HG02884 (cell line): Measurements from ENCODE around the gene MALL.
A peak's percentile ranks its signal among the peaks of the same experiment; 100 is the strongest.
"Not testable (repeated sequence)": the region's sequence is repeated elsewhere in the genome, so short reads cannot be mapped to it uniquely, and the experiment has no call there.

Experiments
- ATAC-seq: cut with Tn5 transposase; IDR thresholded peaks from one replicate; pipeline ENCODE4 v1.9.1; 2021; ENCODE audit warnings: mild to moderate bottlenecking, moderate library complexity; ENCODE audit not compliant: unreplicated experiment

Gene MALL

DNA sequence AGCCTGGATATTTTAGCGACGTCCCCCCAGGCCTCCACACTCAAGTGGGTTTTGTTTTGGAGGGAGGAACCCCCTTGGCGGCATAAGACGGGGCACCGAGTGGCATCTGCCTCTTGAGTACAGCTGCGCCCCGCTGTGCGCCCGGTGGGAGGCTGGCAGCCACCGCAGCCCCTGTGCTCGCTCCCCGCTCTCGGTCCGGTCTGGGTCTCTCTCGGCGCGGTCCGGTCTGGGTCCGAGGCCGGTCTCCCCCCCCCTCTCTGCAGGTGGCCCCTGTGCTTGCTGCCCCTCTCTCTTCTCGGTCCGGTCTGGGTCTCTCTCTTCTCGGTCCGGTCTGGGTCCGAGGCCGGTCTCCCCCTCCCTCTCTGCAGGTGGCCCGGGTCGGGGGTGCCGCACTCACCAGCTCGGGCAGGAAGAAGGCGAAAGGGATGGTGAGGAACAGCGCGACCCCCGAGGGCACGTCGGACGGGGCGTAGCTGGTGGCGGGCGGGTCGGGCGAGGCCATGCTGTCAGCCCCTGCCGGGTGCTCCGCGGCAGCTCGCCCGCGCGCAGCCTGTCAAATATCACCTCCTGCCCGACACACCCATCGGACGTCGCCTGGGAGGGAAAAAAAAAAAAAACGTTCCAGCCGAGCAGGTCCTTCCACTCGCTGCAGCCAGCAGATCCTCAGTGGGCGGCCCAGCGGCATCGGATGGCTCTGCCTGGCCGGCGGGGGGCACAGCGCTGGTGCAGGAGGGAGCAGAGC lies at the start of gene MALL:
Gene MALL (minus strand): TSS at position 532 of the 742 bp plus-strand sequence. CDS start 30 bp downstream, at position 502.
- ATAC-seq, result no peak

DNA sequence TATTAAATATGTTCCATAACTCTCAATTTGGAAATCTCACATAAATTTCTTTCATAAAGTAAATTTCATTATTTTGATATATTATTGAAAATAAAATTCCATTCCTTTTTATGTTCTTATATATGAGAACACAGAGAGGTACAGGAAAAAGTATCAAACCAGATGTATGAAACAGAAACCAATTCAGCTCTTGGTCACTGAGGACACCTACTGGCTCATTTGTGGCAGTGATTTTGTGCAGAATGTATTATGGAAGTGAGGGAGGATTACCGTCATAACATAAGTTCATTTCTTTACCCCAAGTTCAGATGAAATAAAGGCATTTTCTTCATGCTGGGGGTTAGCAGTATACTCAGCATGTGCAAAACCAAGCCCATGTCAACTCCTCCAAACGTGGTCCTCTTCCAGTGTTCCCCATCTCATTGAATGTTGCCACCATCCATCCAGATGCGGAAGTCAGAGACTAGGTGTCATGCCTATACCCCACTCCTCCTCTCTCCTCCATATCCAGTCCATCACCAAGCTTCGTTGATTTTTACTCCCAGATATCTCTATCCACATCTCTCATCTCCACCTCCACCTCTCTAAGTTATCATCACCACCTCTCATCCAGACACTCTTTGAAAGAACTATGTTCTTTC lies 41.7 kb upstream of the MALL start:
- ATAC-seq, result peak; percentile 81

DNA sequence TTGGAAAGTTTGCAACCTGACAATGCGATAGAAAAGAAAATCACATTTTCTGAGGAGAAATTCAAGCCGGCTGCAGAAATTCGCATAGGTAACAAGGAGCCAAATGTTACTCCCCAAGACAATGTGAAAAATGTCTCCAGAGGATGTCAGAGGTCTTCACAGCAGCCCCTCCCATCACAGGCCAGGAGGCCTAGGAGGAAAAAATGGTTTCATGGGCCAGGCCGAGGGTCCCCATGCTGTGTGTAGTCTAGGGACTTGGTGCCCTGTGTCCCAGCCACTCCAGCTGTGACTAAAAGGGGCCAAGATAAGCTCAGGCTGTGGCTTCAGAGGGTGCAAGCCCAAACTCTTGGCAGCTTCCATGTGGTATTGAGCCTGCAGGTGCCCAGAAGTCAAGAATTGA lies 39.2 kb upstream of the MALL start:
- not testable (repeated sequence) for ATAC-seq

DNA sequence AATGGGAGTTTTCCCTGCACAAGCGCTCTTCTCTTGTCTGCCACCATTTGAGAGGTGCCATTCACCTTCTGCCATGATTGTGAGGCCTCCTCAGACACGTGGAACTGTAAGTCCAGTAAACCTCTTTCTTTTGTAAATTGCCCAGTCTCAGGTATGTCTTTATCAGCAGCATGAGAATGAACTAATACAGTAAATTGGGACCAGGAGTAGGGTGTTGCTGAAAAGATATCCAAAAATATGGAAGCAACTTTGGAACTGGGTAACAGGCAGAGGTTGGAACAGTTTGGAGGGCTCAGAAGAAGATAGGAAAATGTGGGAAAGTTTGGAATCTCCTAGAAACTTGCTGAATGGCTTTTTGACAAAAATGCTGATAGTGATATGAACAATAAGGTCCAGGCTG lies 38.6 kb upstream of the MALL start:
- not testable (repeated sequence) for ATAC-seq

DNA sequence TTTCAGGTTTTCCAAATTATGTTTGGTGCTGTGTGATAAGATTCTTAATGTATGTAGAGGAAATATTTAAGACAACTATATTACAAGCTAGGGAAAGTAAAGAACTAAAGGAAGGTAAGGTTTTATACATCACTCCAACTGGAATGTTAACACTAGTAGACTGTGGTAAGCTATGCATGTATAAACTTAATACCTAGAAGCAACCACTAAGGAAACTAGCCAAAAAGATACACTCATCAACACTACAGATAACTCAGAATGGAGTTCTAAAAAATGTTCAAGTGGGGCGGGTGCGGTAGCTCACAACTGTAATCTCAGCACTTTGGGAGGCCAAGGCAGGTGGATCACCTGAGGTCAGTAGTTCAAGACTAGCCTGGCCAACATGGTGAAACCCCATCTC lies 37.8 kb upstream of the MALL start:
- no peak for ATAC-seq

DNA sequence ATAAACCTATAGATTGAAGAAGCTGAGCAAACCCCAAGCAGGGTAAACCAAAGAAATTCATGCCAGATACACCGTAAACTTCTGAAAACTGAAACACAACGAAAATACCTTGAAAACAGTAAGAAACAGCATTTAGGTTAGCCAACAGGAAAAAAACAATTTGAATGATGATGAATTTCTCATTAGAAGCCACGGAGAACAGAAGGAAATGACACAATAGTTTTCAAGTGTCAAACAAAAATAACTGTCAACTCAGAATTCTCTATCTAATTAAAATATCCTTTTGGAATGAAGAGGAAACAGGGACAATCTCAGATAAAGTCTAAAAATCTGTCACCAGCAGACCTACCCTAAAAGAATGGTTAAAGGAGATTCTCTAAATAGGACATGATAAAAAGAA lies 37.3 kb upstream of the MALL start:
- no peak for ATAC-seq

DNA sequence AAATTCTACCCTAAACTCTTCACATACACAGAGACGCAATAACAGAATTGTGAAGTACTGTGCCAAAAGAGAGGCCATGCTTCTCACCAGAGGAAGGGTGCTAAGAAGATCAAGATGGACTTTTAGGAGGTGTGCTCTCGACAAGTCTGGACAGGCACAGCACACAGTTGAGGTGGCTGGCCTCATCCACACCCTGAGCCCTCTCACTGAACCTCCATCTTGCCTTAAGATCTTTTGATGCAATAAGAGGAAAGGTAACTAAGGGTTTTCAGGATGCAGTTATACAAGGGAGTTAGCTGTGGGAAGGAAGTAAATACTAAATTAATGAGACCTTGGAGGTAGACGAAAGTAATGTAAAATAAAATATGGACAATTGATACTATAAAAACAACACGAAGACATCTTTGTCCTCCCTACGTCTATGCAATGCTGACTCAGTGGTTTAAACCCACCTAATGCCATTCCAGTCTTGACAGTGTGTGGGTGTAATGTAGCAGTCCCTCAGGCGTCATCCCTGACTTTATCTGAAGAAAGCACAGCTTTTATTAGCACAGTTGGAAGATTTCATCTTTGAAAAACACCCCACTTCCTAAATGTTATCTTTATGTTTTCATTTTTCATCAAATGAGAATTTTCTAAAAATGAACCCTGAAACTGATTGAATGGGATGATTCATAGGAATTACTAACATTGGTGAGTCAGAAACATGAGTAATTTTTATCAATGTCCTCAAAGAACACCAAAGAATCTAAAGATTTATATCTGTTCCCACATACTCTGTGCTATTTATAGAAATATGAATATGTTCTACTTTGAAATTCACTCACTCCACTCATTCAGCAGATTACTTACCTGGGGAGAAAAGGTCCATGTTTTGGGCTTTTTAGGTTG lies 34.0 kb upstream of the MALL start:
- no peak for ATAC-seq

DNA sequence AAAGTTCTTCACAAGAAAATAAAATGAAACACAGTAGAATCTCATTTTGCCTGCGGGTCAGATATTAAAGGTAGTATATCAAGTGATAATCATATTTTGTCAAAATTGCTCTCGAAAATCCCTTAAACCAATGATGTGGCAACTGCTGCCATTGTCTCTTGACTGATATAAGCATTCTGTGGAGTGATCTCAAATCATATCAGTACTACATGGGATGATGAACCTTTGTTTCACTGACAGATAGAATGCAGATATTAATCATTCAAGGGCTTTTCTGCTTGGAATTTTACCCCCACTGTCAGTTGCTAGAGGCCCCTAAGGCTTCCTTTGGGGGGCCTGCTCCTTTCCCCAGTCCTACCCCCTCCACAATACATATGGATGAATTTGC lies 31.3 kb upstream of the MALL start:
- ATAC-seq, result no peak

DNA sequence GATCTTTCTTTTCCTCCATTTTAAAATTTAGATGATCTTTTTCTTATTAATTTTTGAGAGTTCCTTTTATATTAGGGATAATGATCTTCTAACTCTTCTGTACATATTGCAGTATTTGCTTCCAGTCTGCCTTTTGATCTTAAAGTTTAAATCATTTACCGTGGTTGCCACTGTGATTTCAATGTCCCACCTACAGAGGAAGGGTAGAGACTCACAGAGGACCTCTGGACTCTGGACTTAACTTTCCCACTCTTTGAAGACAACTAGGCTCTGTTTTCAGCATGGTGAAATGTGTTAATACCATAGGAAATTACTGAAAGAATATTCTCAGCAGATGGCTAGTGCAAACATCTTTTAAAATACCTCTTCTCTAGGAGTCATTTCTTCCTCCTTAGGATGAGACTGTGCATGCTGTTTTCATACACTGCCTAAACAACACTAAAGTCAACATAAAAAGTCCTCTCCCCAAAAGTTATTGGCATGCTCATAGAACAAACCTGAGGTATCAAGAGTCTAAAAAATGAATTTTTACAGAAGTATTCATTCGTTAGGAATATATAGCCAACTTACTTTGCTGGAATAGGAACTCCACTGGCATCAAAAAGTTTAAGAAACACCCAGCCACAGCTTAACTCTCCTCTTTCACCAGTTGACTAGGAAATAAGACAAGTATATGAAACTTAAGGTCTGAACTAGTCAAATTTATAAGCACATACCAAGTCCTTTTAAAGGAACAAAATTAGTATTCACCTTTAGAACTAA lies 30.7 kb upstream of the MALL start:
- ATAC-seq, result no peak

DNA sequence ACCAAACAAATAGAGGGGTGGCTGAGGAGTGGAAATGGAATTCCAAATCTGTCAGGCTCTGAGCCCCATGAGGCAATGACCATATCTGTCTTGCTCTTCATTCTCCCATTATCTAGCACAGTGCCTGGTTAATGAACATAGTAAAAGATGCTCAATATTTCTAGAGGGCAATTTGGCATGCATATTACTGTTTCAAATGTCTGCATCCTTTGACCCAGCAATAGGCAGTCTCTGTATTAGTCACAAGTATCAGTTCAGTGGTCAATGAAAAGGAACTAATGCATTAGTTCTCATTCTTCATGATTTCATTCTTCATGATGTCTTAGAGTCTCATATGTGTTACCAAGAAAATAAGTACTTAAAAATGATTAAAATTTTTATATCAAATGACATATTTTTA lies 28.4 kb upstream of the MALL start:
- no peak for ATAC-seq

DNA sequence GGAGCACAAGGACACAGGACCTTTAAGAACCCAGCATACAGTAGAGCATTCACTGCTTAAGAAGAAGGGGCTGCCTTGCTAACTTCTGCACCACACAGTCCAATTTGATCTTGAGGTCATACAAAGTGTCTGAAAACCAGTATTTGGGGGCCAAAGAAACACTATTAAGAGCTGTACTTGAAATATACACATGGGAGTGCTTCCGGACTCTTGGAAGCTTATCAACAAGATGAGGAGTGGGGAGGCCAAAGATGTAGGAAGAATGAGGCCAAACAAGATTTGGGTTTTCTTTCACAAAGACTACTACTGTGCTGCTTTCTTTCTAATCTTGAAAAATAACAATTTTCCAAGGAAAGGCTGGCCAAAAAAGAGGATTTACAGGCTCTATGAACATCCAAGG lies 24.8 kb upstream of the MALL start:
- ATAC-seq, result no peak

DNA sequence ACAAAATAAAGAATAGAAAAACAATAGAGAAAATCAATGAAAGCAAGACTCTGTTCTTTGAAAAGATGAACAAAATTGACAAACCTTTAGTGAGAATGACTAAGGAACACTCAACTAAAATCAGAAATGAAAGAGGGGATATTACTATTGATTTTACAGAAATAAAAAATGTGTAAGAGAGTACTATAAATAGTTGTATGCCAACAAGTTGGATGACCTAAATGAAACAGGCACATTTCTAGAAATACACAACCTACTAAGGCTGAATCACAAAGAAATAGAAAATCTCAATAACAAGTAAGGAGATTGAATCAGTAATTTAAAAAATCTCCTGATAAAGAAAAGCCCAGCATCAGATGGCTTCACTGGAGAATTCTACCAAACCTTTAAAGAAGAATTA lies 18.4 kb upstream of the MALL start:
- no peak for ATAC-seq

DNA sequence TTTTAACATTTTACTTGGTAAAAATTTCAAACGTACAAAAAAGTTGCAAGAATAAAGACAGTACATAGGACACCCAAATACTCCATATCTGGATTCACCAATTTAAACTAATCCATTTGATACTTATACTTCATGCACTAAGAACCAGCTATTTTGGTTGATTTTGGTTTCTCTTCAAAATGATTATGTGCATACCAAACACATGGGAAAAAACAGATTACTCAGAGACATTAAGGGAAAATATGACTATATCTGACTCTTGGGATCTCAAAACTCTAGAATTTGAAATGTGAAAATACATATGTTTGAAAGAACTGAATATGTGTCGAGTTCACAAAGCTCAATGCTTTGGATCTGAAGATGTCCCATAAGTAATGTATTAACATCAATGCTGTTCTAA lies 15.5 kb upstream of the MALL start:
- no peak for ATAC-seq

DNA sequence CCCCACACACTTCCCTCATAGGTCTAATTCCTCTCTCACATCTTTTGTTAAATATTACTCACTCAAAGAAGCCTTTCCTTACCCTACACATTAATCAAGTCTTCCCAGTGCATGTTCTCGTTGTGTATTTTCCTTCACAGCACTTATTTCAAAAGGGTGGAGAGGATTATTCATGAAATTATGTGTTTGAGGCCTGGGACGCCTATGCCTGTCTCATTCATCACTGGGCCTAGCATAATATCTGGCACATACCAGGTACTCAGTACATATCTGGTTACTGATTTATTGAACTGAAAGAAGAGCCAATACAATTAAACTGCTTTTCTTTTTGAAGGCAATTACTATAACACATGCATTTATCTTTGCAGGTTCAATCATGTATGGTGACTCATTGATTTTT lies 15.1 kb upstream of the MALL start:
- no peak for ATAC-seq

DNA sequence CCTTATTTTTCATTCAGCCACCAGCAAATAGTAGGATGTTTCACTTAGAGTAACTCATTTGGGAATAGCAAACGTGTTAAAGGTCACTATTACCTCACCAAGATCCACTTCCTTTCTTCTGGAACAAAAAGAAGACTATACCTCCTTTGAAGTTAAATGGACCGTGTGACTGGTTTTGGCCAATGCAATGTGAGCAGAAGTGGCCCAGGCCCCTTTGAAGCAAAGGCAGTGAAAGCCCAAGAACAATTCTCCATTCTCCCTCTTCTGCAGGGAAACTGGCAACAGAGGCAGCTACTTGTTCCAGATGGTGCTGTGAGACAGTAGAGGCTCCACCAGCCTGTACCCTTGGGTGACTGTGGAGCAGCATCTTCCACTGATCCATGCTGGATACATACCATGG lies 11.3 kb upstream of the MALL start:
- ATAC-seq, result no peak

DNA sequence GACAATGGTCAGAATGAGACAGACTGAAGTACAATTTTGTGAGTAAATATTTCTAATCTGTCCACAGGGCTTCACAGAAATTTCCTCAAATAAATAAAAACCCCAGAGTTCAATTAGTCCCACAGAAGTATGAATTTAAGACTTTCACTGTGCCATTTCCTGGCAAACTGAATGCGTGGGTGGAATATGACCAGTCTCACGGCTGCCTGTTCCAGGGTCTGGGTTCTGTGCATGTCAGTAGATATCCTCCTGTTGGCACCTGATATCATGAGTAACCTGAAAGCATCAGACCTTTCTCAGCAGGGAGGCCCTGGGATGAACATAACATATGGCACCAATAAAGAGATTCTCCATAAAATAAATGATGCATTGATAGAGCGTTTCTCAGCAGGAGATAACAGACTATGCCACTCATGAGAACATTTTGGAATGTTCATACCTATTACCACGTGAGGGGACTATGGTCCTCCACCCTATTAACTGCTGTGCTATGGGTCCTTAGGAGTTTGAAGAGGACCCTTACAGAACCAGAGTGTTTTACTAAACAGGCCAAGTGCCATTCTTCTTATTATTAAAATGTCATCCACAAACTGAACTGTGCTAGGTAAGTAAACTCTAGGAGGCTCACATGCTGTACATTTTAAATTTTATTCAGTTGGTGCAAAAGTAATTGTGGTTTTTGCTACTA lies 10.6 kb upstream of the MALL start:
- ATAC-seq, result no peak

DNA sequence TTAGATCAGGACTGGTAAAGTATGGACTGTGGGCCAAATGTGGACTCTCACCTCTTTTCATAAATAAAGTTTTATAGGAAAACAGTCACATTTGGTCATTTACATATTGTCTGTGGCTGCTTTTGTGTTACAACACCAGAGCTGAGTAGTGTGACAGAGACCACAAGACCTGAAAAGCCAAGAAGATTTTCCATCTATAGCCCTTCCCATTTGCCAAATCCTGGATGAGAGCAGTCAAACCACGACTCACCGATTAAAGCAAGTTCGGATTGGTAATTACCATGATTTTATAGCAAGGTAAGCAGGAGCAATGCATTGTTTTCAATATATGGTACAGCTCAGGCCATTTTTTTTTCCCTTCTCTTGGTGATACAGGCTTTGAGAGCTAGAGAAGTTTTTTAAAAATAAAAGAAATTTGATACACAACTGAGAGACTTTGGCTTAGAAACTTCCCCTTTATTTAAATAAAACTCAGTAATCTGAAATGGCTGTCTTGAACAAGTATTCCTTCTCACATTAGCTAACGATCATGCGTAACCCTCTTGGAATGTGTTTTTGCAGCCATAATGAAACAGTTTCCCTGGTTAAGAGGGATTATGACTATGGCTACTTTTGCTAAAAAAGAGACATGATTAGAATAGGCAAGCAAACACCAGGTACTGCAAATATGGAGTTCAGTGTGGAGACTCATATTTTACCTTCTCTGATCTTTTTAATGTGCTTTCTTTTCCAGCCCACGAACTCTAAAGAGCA lies 9.5 kb upstream of the MALL start:
- ATAC-seq, result no peak

DNA sequence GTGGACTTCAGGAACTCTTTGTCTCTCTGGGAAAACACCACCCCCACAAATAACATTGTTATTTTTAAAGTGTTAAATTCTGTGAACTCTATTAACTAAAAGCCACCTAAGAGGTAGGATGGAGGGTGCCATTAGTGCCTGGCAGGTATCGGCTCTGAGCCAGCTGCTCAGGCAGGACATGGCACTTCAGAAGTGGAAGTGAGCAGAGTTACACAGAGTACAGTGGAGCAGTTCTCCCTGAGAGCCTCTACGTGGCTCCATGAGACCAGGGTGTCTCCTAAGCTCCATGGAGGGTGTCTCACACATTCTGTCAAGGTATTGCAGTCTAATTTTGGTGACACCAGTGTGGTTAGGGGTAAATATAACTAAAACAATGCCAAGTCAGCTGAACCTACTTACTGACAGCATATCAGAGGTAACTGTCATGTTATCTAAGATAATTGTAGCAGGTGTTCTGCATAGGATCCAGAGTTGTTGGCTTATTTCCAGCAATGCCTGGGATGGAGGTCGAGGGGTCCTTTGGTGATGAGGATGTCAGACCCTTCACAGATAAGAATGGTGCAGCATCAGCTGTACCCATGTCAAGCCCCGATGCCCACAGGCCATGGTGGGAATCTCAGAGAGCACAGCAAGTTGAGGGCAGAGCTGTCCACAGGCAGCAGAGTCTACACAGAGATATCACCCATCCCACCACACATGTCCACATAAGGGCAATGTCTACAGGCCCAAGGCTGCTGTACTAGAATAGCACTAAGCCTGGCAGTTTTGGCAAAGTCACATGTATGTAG lies 8.6 kb upstream of the MALL start:
- no peak for ATAC-seq

DNA sequence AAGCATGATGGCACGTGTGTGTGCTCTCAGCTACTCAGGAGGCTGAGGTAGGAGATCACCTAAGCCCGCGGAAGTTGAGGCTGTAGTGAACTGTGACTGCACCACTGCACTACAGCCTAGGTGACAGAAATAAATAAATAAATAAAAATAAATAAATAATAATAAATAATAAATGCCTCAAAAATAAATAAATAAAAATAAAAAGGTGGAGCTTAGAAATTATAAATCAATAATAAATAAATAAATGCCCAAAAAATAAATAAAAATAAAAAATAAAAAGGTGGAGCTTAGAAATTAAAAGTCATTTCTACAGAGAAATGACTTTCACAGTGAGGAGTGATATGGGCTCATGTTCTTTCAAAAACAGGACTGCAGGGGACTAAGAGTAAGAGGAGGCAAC lies 6.0 kb upstream of the MALL start:
- no peak for ATAC-seq
